GM21786 (cell line): Measurements from ENCODE around the gene CD247.

Experiments
- ATAC-seq: cut with Tn5 transposase; IDR thresholded peaks from one replicate; pipeline ENCODE4 v1.9.1; 2021; ENCODE audit not compliant: unreplicated experiment

CD247 gene

GRCh38 chr1:167489571-167490340, 28.6 kb downstream of the CD247 start:
- ATAC-seq, result no peak

- ATAC-seq, result no peak
Measured at GRCh38 chr1:167488786-167489185, 29.5 kb downstream of the CD247 start.

GRCh38 chr1:167487614-167488013, 30.7 kb downstream of the CD247 start:
- no peak for ATAC-seq

GRCh38 chr1:167486090-167486824, 32.1 kb downstream of the CD247 start:
- ATAC-seq, result no peak

GRCh38 chr1:167484726-167485502, 33.4 kb downstream of the CD247 start:
- ATAC-seq, result no peak

- no peak for ATAC-seq
Measured at GRCh38 chr1:167483790-167484189, 34.5 kb downstream of the CD247 start.

GRCh38 chr1:167482184-167482583, 36.1 kb downstream of the CD247 start:
- ATAC-seq, result no peak

- ATAC-seq, result no peak
Measured at GRCh38 chr1:167479331-167479979, 38.9 kb downstream of the CD247 start.

- ATAC-seq, result no peak
Measured at GRCh38 chr1:167477986-167478385, 40.3 kb downstream of the CD247 start.

GRCh38 chr1:167476061-167476460, 42.3 kb downstream of the CD247 start:
- no peak for ATAC-seq

- no peak for ATAC-seq
Measured at GRCh38 chr1:167474191-167474641, 44.1 kb downstream of the CD247 start.

GRCh38 chr1:167473761-167474160, 44.6 kb downstream of the CD247 start:
- no peak for ATAC-seq

GRCh38 chr1:167472752-167473521, 45.4 kb downstream of the CD247 start:
- ATAC-seq, result no peak

GRCh38 chr1:167471568-167471967, 46.8 kb downstream of the CD247 start:
- ATAC-seq, result no peak

GRCh38 chr1:167469280-167469965, 48.9 kb downstream of the CD247 start:
- ATAC-seq, result no peak

GRCh38 chr1:167467752-167468151, 50.6 kb downstream of the CD247 start:
- no peak for ATAC-seq

GRCh38 chr1:167467126-167467710, 51.1 kb downstream of the CD247 start:
- ATAC-seq, result no peak

- no peak for ATAC-seq
Measured at GRCh38 chr1:167465743-167466142, 52.6 kb downstream of the CD247 start.

- no peak for ATAC-seq
Measured at GRCh38 chr1:167465018-167465417, 53.3 kb downstream of the CD247 start.
